OCI-LY1 (cell line): ENCODE results near the gene PAK5.

Experiments
- H2AFZ ChIP-seq: fragments of 200-600 bp; sonication (generic), shearing (Covaris generic); 2 replicates; pipeline ENCODE4 v1.6.0; 2014; ENCODE audit warnings: antibody characterized with exemption, mild to moderate bottlenecking, low read length
- H3F3A ChIP-seq: fragments of 200-600 bp; sonication (generic), shearing (Covaris generic); 2 replicates; pipeline ENCODE4 v1.6.0; 2014; ENCODE audit warnings: mild to moderate bottlenecking, antibody characterized with exemption, low read length, moderate library complexity; ENCODE audit not compliant: insufficient read depth
- H3K27ac ChIP-seq: fragments of 200-600 bp; sonication (generic); 2 replicates; pipeline ENCODE4 v1.5.1; 2014; ENCODE audit warnings: low read length, mixed run types, mild to moderate bottlenecking, low read depth; ENCODE audit not compliant: poor library complexity, severe bottlenecking
- H3K27me3 ChIP-seq: fragments of 200-600 bp; sonication (generic); 2 replicates; pipeline ENCODE4 v1.6.0; 2014; ENCODE audit warnings: antibody characterized with exemption, mild to moderate bottlenecking, low read length, moderate library complexity; ENCODE audit not compliant: insufficient read depth
- H3K36me3 ChIP-seq: fragments of 200-600 bp; sonication (generic); 2 replicates; pipeline ENCODE4 v1.6.1; 2014; ENCODE audit warnings: mild to moderate bottlenecking, antibody characterized with exemption, low read length, moderate library complexity, mixed read lengths; ENCODE audit not compliant: insufficient read depth
- H3K4me1 ChIP-seq: fragments of 200-600 bp; sonication (generic); 2 replicates; pipeline ENCODE4 v1.5.1; 2014; ENCODE audit warnings: mild to moderate bottlenecking, low read length, moderate library complexity; ENCODE audit not compliant: insufficient read depth, severe bottlenecking
- H3K4me2 ChIP-seq: fragments of 200-600 bp; sonication (generic), shearing (Covaris generic); 2 replicates; pipeline ENCODE4 v1.6.1; 2014; ENCODE audit warnings: low read length
- H3K4me3 ChIP-seq: fragments of 200-600 bp; sonication (generic); 2 replicates; pipeline ENCODE4 v1.5.1; 2014; ENCODE audit warnings: low read length, low read depth, mild to moderate bottlenecking, mixed read lengths; ENCODE audit not compliant: poor library complexity, severe bottlenecking
- H3K79me2 ChIP-seq: fragments of 200-600 bp; shearing (Covaris generic); 2 replicates; pipeline ENCODE4 v1.6.1; 2016; ENCODE audit warnings: mixed run types, low read length, mixed read lengths; ENCODE audit not compliant: insufficient read depth
- H3K9ac ChIP-seq: fragments of 200-600 bp; sonication (generic), shearing (Covaris generic); 2 replicates; pipeline ENCODE4 v1.6.1; 2014; ENCODE audit warnings: mild to moderate bottlenecking, low read length, mixed read lengths
- H3K9me2 ChIP-seq: fragments of 200-600 bp; sonication (generic), shearing (Covaris generic); 2 replicates; pipeline ENCODE4 v1.6.1; 2014; ENCODE audit warnings: low read depth, mild to moderate bottlenecking, low read length, mixed read lengths
- H3K9me3 ChIP-seq: fragments of 200-600 bp; shearing (Covaris generic); 2 replicates; pipeline ENCODE4 v1.6.1; 2014; ENCODE audit warnings: low read length, mixed read lengths
- H4K20me1 ChIP-seq: fragments of 200-600 bp; sonication (generic), shearing (Covaris generic); 2 replicates; pipeline ENCODE4 v1.6.0; 2016; ENCODE audit warnings: mild to moderate bottlenecking, low read length; ENCODE audit not compliant: insufficient read depth
- EZH2 ChIP-seq: fragments of 200-600 bp; sonication (generic), shearing (Covaris generic); IDR thresholded peaks from 2 replicates; pipeline ENCODE4 v1.8.0; 2017; ENCODE audit warnings: borderline replicate concordance, mixed run types, mild to moderate bottlenecking, antibody characterized with exemption, low read length, moderate library complexity, mixed read lengths
- TF ChIP-seq, protein P1 (sequence below): fragments of 200-600 bp; sonication (generic), shearing (Covaris generic); IDR thresholded peaks from 2 replicates; pipeline ENCODE4 v1.5.1; 2017; ENCODE audit warnings: mild to moderate bottlenecking, antibody characterized with exemption, low read length, moderate library complexity, mixed read lengths

Gene PAK5

DNA sequence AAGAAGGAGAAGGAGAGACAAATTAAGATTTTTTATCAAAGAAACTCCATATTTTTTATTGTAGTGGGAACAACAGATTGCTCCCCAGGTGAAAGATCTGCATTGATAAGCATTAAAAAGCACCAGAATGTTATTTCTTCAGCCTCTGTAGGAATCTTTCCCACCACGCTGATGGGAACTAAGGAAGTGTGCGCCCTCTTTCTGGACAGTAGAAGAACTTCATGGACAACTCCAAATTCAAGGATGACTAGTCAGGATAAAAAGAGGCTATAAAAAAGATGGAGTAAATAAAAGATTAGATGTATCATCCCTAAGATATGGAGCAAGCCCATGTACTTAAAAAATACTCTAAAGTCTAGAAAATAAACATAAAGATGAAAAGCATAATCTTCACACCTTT, 45.8 kb upstream of the PAK5 start:
- TF ChIP-seq, protein P1, sequence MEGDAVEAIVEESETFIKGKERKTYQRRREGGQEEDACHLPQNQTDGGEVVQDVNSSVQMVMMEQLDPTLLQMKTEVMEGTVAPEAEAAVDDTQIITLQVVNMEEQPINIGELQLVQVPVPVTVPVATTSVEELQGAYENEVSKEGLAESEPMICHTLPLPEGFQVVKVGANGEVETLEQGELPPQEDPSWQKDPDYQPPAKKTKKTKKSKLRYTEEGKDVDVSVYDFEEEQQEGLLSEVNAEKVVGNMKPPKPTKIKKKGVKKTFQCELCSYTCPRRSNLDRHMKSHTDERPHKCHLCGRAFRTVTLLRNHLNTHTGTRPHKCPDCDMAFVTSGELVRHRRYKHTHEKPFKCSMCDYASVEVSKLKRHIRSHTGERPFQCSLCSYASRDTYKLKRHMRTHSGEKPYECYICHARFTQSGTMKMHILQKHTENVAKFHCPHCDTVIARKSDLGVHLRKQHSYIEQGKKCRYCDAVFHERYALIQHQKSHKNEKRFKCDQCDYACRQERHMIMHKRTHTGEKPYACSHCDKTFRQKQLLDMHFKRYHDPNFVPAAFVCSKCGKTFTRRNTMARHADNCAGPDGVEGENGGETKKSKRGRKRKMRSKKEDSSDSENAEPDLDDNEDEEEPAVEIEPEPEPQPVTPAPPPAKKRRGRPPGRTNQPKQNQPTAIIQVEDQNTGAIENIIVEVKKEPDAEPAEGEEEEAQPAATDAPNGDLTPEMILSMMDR, result no peak
- TF ChIP-seq EZH2, result no peak
- no peak overlapping the region for H3K4me2 ChIP-seq
- H3K79me2 ChIP-seq, result no peaks in the 10 kb centered on the region
- H3K4me3 ChIP-seq, result no peak overlapping the region
- H3K9me3 ChIP-seq, result no peaks in the 10 kb centered on the region
- H2AFZ ChIP-seq, result no peak overlapping the region
- H3K36me3 ChIP-seq, result no peaks in the 10 kb centered on the region
- no peak overlapping the region for H3K27ac ChIP-seq
- no peaks in the 10 kb centered on the region for H3K4me1 ChIP-seq
- no peaks in the 10 kb centered on the region for H4K20me1 ChIP-seq
- H3K9me2 ChIP-seq, result no peaks in the 10 kb centered on the region
- H3F3A ChIP-seq, result no peaks in the 10 kb centered on the region
- no peaks in the 10 kb centered on the region for H3K27me3 ChIP-seq
- H3K9ac ChIP-seq, result no peak overlapping the region

DNA sequence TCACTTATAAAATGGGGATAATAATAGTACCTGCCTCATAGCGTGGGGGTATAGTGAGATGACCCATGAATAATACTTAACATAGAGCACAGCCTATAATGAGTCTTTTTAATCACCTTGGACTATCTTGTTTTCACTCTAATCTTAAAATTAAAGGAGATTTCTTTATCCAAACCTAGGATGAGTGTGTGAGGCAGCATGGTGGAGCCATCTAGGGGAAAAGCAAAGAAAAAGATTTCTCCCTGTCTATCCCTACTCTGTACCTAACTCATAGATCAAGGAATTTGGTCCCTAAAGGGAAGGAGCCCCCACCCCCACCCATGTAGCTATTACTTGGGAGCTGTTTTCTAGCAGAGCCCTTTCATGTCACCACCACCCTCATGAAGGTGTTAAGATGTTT, 45.2 kb upstream of the PAK5 start:
- no peaks in the 10 kb centered on the region for H3F3A ChIP-seq
- H3K27ac ChIP-seq, result no peak overlapping the region
- no peaks in the 10 kb centered on the region for H3K79me2 ChIP-seq
- H3K9me2 ChIP-seq, result no peaks in the 10 kb centered on the region
- H3K4me2 ChIP-seq, result no peak overlapping the region
- H3K27me3 ChIP-seq, result no peaks in the 10 kb centered on the region
- TF ChIP-seq, protein P1, result peak; percentile 13; the same call in 1 of the 2 replicates
- TF ChIP-seq EZH2, result no peak
- no peaks in the 10 kb centered on the region for H4K20me1 ChIP-seq
- no peak overlapping the region for H2AFZ ChIP-seq
- H3K36me3 ChIP-seq, result no peaks in the 10 kb centered on the region
- H3K4me1 ChIP-seq, result no peaks in the 10 kb centered on the region
- H3K9me3 ChIP-seq, result no peaks in the 10 kb centered on the region
- no peak overlapping the region for H3K9ac ChIP-seq
- H3K4me3 ChIP-seq, result no peak overlapping the region

DNA sequence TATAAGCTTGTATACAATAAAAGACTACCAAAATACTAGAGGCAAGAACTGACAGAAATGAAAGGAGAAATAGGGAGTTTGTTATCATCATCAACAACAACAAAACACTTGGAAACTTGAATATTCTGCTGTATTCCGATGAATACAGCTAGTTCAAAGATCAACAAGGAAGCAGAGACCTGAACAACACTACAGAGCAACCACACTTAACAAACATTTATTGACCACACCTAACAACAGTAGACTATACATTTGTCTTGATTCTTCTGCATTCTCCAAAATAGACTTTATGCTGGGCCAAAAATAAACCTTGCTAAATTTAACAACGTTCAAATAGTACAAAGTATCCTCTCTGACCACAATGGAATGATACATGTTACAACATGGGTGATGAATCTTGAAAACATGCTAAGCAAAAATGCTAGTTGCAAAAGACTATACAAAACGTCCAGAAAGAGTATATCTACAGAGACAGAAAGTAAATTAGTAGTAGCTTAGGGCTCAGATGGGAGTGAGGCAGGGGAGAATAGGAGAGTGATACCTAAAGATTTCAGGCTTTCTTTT, 39.1 kb upstream of the PAK5 start:
- no peaks in the 10 kb centered on the region for H3F3A ChIP-seq
- H3K4me2 ChIP-seq, result no peak overlapping the region
- no peak for TF ChIP-seq EZH2
- TF ChIP-seq, protein P1, result no peak
- no peak overlapping the region for H3K27ac ChIP-seq
- no peak overlapping the region for H2AFZ ChIP-seq
- no peaks in the 10 kb centered on the region for H3K36me3 ChIP-seq
- H4K20me1 ChIP-seq, result no peaks in the 10 kb centered on the region
- H3K4me3 ChIP-seq, result no peak overlapping the region
- H3K79me2 ChIP-seq, result no peaks in the 10 kb centered on the region
- H3K27me3 ChIP-seq, result no peaks in the 10 kb centered on the region
- H3K4me1 ChIP-seq, result no peaks in the 10 kb centered on the region
- no peaks in the 10 kb centered on the region for H3K9me3 ChIP-seq
- no peaks in the 10 kb centered on the region for H3K9me2 ChIP-seq
- no peak overlapping the region for H3K9ac ChIP-seq
